ENCODE results near the gene ZNF396.

- TF ChIP-seq EZH2 (IDR thresholded peaks at IDR 0.05; ENCODE audit: borderline replicate concordance, low read depth, low read length, severe bottlenecking) = no peak
- TF ChIP-seq CTCF (IDR thresholded peaks at IDR 0.05; ENCODE audit: borderline replicate concordance, extremely low read depth, low read length, poor library complexity, severe bottlenecking) = peak; percentile 92
These were observed 9.5 kb upstream of the ZNF396 start for GRCh38 chr18:35386600-35387100.

Measured in DND-41 (cell line).